Activated T-helper 2 cell treated with anti-CD3 and anti-CD28 coated beads, Interferon-gamma antibody, Interleukin-2, Interleukin-4, amounts not matched to agents 10 μg/mL and 5 μg/mL and 100 μg/mL, durations not matched to agents 14 hours and 24 hours and 36 hours (primary cell): ENCODE data around the gene TSPEAR. TPM values are rescaled to one million over a fixed set of nuclear protein-coding genes. Genes with fewer than 3 reads are reported as not detected.

Experiments
- DNase-seq: peaks from one replicate; pipeline ENCODE4 v3.0.0; 2021; ENCODE audit warnings: low spot score
- H3K27ac Mint-ChIP-seq: one replicate; pipeline ENCODE4 v1.8.0; 2021; ENCODE audit warnings: mixed read lengths
- H3K27me3 Mint-ChIP-seq: one replicate; pipeline ENCODE4 v1.8.0; 2021; ENCODE audit warnings: low read depth, mixed read lengths
- H3K36me3 Mint-ChIP-seq: one replicate; pipeline ENCODE4 v1.8.0; 2021; ENCODE audit warnings: low read depth, mixed read lengths
- H3K4me1 Mint-ChIP-seq: one replicate; pipeline ENCODE4 v1.8.0; 2021; ENCODE audit warnings: low read depth, mixed read lengths
- H3K4me3 Mint-ChIP-seq: one replicate; pipeline ENCODE4 v1.8.0; 2021; ENCODE audit warnings: low read depth, mild to moderate bottlenecking, moderate library complexity, mixed read lengths
- H3K9me3 Mint-ChIP-seq: one replicate; pipeline ENCODE4 v1.8.0; 2021; ENCODE audit warnings: mixed read lengths
- intact Hi-C: fragments of 100-400 bp; cut with micrococcal nuclease; formaldehyde crosslinking; loops from one replicate; pipeline ENCODE4 v1.15.1; 2023
- total RNA-seq: library from RNA; stranded (reverse); gene quantifications from 2 replicates; pipeline ENCODE4 v1.2.3, GENCODE V29; 2022

Gene TSPEAR
- total RNA-seq, 1 donor from 2014 or later, result not detected

DNA sequence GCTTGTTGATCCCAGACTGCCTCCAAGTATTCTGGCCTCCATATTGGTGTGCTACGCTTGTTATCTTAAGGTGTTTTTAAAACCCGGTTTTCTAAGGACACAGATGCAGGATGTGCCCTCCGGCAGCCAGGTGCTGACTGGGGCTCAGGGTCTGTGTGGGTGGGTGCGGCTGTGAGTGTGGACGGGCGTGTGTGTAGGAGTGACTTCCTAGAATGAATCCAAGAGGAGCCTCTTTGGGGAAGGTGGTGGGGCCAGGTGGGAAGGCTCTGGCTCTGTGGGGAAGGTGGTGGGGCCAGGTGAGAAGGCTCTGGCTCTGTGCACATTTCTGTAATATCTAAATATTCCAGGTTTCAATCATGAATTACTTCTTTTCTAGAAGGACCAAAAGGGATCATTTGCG, 12.8 kb upstream of the TSPEAR start:
- Mint-ChIP-seq H3K27ac (no peak overlapping the region), H3K9me3 (no peaks in the 10 kb centered on the region), H3K4me3 (no peak overlapping the region), H3K27me3 (peaks cover 33% of the 10 kb centered on the region), H3K4me1 (no peaks in the 10 kb centered on the region), H3K36me3 (no peaks in the 10 kb centered on the region)
- intact Hi-C loops, result no loop called here
- no peak for DNase-seq

DNA sequence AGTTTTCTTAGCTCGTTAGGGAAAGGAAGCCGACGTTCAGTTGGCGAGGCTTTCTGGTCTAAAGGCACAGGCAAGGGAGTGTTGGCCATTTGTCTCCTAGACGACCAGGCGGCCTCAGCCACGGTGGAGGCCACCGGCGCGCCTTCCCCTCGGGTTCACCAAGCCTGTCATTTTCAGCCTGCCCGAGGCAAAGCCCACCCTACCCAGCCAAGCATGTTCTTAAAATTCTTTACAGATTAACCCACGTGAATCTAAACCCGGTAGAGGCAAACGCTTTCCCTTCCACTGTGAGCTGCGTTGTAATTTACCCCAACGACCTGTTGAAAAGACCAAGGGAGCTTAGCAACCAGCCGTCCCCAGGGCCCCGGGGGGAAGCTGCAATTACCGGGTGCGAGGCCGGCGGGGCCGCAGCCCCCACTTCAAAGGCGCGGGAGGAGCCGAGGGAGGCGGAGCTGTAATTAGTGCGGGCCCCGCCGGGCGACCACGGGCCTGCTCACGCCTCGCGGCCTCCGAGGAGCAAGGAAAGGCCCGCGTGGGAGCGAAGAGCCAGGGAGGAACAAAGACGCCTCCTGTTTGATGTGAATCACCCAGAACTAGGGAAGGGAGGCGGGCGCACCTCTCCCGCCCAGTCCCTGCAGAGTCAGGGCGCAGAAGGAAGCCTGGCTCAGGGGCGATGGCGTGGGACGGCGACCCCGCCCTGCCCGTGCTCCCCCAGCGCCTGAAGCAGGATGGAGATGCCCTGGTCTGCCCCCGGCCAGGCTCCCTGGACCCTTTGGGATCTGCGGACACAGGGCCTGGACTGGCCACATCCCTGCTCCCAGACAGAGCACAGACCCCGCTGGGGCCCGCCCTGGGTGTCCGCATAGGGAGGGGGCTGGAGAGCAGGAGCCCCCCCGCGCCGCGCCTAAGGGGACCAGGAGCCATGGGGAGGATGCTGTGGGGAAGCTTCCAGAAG, 12.1 kb upstream of the TSPEAR start:
- H3K9me3 Mint-ChIP-seq, result no peaks in the 10 kb centered on the region
- intact Hi-C loops, result no loop called here
- no peak overlapping the region for H3K4me3 Mint-ChIP-seq
- H3K27me3 Mint-ChIP-seq, result peaks cover 39% of the 10 kb centered on the region
- no peak overlapping the region for H3K27ac Mint-ChIP-seq
- H3K36me3 Mint-ChIP-seq, result no peaks in the 10 kb centered on the region
- no peaks in the 10 kb centered on the region for H3K4me1 Mint-ChIP-seq
- no peak for DNase-seq

DNA sequence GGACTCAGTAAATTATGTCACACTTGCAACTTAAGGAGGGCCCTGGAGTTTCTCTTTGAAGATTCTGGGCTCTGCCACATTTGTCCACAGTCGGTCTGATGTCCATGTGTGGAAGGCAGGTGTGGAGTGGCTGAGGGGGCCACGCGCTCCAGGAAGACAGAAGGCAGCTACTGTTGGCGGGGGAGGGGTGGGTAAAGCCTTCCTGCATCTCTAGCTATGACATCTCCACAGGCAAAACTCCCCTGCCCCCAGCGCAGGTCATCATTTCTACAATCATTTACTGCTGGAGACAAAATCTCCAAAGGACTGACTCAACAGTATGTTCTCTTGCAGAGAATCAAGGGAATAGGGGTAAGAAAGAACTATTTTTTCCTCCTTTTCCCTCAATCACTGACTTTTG, 11.4 kb upstream of the TSPEAR start:
- no peak for DNase-seq
- intact Hi-C loops, result no loop called here
- no peaks in the 10 kb centered on the region for H3K9me3 Mint-ChIP-seq
- no peak overlapping the region for H3K27ac Mint-ChIP-seq
- H3K27me3 Mint-ChIP-seq, result peaks cover 46% of the 10 kb centered on the region
- H3K4me1 Mint-ChIP-seq, result no peaks in the 10 kb centered on the region
- H3K36me3 Mint-ChIP-seq, result no peaks in the 10 kb centered on the region
- no peak overlapping the region for H3K4me3 Mint-ChIP-seq

DNA sequence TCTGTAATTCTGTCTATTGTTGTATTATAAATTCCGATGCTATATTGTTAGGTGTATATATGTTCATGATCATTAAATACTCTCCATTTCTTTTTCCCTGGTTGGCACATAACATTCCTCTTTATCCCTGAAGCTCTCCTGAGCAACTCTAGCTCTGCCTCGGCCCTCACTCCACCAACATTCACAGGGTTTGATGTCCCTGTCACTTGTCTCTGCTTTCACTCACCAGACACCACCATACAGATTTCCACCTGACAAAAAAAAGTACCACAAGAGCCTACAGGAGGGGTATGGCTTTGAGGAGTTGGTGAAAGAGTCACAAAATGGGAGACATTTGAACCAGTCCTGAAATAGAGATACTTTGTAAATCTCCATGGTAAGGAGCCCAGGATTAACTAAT, 8.8 kb upstream of the TSPEAR start:
- Mint-ChIP-seq H3K27me3 (peaks cover 62% of the 10 kb centered on the region), H3K4me3 (no peak overlapping the region), H3K4me1 (no peaks in the 10 kb centered on the region), H3K36me3 (no peaks in the 10 kb centered on the region), H3K9me3 (no peaks in the 10 kb centered on the region), H3K27ac (no peak overlapping the region)
- intact Hi-C loops, result no loop called here
- no peak for DNase-seq

DNA sequence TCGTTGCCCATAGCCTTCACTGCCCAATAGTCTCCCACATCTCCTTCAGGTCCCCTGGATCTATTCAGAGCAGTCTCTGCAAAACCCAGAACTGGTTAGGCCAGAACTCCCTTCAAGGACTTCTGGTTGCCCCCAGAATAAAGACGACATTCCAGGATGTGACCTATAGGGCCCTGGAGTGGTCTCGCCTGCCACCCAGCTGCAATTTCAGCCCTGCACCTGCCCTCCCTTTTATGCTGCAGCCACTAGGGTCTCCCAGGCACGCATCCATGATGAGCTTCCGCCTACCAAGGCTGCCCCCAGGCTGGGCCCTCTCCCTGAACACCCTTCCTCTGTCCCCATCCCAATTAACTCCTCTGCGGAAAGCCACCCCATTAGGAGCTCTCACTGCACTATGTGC, 7.2 kb upstream of the TSPEAR start:
- H3K4me1 Mint-ChIP-seq, result no peaks in the 10 kb centered on the region
- H3K36me3 Mint-ChIP-seq, result no peaks in the 10 kb centered on the region
- intact Hi-C loops, result no loop called here
- H3K9me3 Mint-ChIP-seq, result no peaks in the 10 kb centered on the region
- H3K27me3 Mint-ChIP-seq, result peaks cover 68% of the 10 kb centered on the region
- H3K27ac Mint-ChIP-seq, result no peak overlapping the region
- H3K4me3 Mint-ChIP-seq, result no peak overlapping the region
- no peak for DNase-seq

DNA sequence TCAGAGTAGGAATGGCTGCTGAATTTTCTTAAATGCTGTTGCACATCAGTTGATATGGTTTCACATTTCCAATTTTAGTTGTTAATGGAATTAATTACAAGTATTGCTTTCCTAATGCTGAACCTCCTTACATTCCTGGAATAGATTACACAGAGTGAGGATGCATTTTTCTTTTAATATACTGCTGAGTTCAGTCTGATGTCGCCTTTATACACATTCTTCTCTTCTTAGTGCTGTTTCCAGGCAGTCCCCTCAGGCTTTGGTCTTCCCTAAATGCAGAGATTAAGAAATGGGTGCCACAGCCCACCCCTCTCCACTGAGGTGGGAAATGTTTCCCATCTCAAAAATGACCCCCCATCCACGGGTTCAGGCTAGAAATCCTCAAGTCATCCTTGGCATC, 6.7 kb upstream of the TSPEAR start:
- intact Hi-C loops, result no loop called here
- no peak for DNase-seq
- no peaks in the 10 kb centered on the region for H3K4me1 Mint-ChIP-seq
- peaks cover 70% of the 10 kb centered on the region for H3K27me3 Mint-ChIP-seq
- H3K9me3 Mint-ChIP-seq, result no peaks in the 10 kb centered on the region
- no peak overlapping the region for H3K4me3 Mint-ChIP-seq
- no peaks in the 10 kb centered on the region for H3K36me3 Mint-ChIP-seq
- H3K27ac Mint-ChIP-seq, result no peak overlapping the region

DNA sequence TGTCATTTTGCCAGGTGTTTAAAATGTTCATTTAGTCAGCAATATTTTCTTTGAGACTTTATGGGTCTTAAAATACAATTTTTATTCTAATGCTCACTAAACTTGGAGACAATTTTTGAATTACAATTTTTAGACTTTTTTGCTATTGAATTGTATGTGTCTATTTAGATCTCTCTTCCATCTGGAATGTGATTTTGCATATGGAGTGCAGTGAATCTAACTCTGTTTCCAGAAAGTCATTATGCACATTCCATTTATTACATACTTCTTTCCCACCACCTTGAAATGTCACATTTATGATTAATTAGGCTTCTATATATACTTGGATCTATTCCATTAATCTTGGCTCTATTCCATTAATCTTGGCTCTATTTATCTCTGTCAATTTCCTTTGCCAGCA, 5.6 kb upstream of the TSPEAR start:
- H3K9me3 Mint-ChIP-seq, result no peaks in the 10 kb centered on the region
- no peak overlapping the region for H3K27ac Mint-ChIP-seq
- DNase-seq, result no peak
- H3K4me3 Mint-ChIP-seq, result no peak overlapping the region
- peaks cover 72% of the 10 kb centered on the region for H3K27me3 Mint-ChIP-seq
- H3K4me1 Mint-ChIP-seq, result no peaks in the 10 kb centered on the region
- intact Hi-C loops, result no loop called here
- H3K36me3 Mint-ChIP-seq, result no peaks in the 10 kb centered on the region

DNA sequence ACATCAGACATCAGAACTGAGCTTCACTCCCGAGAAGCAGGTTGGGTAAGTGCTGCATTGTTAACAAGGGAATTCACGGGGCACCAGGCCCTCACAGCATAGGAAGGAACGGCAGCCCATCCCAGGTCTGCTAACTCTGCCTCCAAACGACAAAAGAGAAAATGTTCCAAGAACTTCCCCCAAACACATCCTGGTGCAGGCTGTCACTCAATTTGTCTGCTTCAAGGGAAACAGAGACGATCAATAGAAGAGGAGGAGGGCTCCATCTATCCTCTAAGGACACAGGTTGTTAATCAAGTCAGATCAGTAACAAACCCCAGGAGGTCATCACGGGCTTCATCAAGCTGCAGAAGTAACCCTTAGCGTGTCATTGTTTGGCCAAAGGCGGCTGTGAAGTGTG, 3.5 kb upstream of the TSPEAR start:
- Mint-ChIP-seq H3K27ac (no peak overlapping the region), H3K27me3 (peaks cover 80% of the 10 kb centered on the region), H3K4me3 (no peak overlapping the region), H3K36me3 (no peaks in the 10 kb centered on the region), H3K4me1 (peaks cover 2% of the 10 kb centered on the region), H3K9me3 (no peaks in the 10 kb centered on the region)
- no peak for DNase-seq
- intact Hi-C loops, result no loop called here

DNA sequence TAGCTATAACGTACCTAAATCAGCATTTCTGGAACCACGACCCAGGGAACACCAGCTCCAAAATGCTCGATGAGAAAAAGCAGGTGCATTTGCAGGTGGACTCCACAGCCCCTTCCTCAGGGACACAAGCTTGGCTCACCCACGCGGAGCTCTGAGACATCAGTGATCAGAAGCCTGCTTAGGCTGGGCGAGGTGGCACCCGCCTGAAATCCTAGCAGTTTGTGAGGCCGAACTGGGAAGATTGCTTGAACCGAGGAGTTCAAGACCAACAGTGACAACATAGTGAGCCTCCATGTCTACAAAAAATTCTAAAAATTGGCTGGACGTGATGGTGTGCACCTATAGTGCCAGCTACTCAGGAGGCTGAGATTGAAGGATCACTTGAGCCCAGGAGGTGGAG, 2.5 kb upstream of the TSPEAR start:
- no peak for DNase-seq
- H3K9me3 Mint-ChIP-seq, result no peaks in the 10 kb centered on the region
- no peaks in the 10 kb centered on the region for H3K36me3 Mint-ChIP-seq
- no peak overlapping the region for H3K4me3 Mint-ChIP-seq
- no peak overlapping the region for H3K27ac Mint-ChIP-seq
- peaks cover 2% of the 10 kb centered on the region for H3K4me1 Mint-ChIP-seq
- peaks cover 81% of the 10 kb centered on the region for H3K27me3 Mint-ChIP-seq
- intact Hi-C loops, result no loop called here

DNA sequence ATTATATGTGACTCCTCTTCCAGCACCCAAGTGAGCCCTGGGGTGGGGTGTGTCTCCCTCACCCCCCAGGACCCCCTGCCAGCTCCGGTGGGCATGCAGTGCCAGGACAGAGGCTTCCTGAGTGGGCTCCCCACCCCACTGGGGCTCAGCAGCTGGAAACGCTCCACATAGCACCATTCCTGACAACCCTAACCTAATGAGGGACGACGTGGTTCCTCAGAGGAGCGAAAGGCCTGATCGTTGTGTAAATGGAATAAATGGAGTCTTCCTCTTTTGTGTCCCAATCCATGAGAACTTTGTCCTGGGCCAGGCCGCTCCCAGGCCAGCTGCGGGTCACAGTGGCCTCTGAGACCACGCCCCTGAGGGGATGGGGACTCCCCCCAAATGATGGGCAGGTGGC, 1.8 kb upstream of the TSPEAR start:
- H3K4me3 Mint-ChIP-seq, result no peak overlapping the region
- intact Hi-C loops, result no loop called here
- no peak for DNase-seq
- no peaks in the 10 kb centered on the region for H3K36me3 Mint-ChIP-seq
- H3K27ac Mint-ChIP-seq, result no peak overlapping the region
- no peaks in the 10 kb centered on the region for H3K9me3 Mint-ChIP-seq
- H3K4me1 Mint-ChIP-seq, result peaks cover 2% of the 10 kb centered on the region
- peaks cover 80% of the 10 kb centered on the region for H3K27me3 Mint-ChIP-seq

DNA sequence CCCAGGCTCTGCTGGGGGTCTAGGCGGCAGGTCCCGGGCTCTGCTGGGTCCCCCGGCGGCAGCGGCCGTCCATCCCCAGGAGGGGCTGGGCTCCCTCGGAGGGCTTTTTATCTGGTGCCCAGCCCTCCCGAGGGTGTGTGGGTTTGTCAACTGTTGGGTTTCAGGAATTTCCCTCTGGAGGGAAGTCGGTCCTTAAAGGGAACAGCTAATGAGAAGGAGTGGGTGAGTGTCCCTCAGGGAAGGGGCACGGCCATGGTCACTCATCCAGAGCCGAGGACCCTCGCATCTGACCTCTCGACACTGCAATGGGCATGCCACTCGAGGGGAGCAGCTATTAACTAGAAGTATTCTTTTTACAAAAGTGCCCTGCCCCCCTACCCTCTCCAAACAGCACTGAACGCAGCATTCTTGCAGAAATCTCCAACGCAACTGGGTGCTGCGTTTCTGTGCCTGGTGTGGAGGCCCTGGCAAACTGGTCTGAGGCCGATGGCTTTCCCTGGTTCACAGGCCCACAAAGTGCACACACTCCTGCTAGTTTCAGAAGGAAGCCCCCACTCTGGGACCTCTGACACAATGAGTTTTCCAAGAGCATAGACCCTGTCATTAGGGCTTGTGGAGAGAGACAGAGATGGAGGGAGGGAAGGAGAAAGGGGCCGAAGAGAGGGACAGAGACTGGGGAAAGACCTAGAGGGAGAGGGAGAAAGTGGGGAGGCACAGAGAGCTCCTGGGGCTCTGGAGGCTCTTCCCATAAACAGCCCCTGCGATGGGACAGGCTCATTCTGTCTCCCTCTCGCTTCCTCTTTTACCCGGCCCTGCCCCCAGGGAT, 1.0 kb upstream of the TSPEAR start:
- Mint-ChIP-seq H3K9me3 (no peaks in the 10 kb centered on the region), H3K27ac (no peak overlapping the region), H3K4me3 (no peak overlapping the region), H3K36me3 (no peaks in the 10 kb centered on the region), H3K27me3 (peaks cover 80% of the 10 kb centered on the region), H3K4me1 (peaks cover 2% of the 10 kb centered on the region)
- intact Hi-C loops, result no loop called here
- DNase-seq, result no peak

DNA sequence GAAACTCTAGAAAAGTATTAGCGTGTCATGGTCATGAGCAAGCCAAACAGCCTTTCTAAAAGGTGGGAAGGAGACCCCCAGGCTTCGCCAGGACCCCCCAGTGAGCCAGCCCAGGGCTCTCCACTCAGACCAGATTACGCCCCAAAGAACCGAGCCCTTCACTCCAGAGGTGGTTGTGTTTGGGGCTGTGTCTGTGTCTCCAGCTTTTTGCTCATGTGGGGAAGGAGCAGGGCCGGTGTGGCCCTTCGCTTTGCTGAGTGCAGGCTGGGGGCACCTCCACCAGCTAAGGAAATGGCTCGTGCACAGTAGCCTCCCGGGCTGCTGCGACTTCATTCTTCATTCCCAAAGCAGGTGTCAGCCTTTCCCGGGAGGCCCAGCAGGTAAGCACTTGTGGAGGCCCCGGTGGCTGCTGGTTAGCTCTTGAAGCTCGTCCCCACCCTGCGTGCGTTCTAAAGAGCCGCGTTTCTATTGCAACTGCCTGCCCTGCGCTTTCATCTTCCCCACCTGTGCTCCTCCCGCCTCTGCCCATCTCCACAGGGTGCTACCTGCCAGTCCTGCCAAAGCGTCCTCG, 531 bp downstream of the TSPEAR start:
- Mint-ChIP-seq H3K27ac (no peak overlapping the region), H3K4me3 (no peak overlapping the region), H3K4me1 (peaks cover 2% of the 10 kb centered on the region), H3K9me3 (peaks cover 5% of the 10 kb centered on the region), H3K36me3 (no peaks in the 10 kb centered on the region), H3K27me3 (peaks cover 83% of the 10 kb centered on the region)
- DNase-seq, result no peak
- intact Hi-C loops, result no loop called here

DNA sequence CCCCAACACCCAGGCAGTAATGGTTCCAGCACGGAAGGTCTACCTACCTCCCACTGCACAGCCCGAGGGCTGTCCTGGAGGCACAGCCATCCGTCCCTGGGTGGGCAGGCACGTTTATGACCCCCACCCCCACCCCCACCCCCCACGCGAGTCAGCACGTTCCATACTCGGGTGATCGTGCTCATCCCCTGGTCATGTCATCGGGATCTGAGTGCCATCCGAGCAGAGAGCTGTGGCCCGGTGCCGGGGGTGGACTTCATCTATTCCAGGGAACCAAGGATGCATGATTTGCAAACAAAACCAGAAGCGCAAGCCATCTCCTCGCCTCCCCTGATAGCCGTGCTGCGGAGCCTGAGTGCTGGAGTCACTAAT, 1.1 kb downstream of the TSPEAR start:
- peaks cover 8% of the 10 kb centered on the region for H3K9me3 Mint-ChIP-seq

More for the DNA sequence above, 1.1 kb downstream of the TSPEAR start:
- H3K27me3 Mint-ChIP-seq, result peaks cover 81% of the 10 kb centered on the region
- no peaks in the 10 kb centered on the region for H3K36me3 Mint-ChIP-seq
- no peak overlapping the region for H3K4me3 Mint-ChIP-seq
- intact Hi-C loops, result no loop called here
- H3K27ac Mint-ChIP-seq, result no peak overlapping the region
- no peak for DNase-seq
- peaks cover 2% of the 10 kb centered on the region for H3K4me1 Mint-ChIP-seq
